ENCODE results near the gene TMPRSS11A.

TMPRSS11A gene

GRCh38 chr4:67871867-67872266, 91.4 kb downstream of the TMPRSS11A start:
- Mint-ChIP-seq H3K27ac (no peak overlapping the region), H3K4me1 (ENCODE audit: low read depth) (no peaks in the 10 kb centered on the region), H3K27me3 (peaks cover 3% of the 10 kb centered on the region), H3K36me3 (ENCODE audit: low read depth) (no peaks in the 10 kb centered on the region), H3K4me3 (no peak overlapping the region), H3K9me3 (no peaks in the 10 kb centered on the region)

GRCh38 chr4:67869580-67870190, 93.6 kb downstream of the TMPRSS11A start:
- Mint-ChIP-seq H3K4me3 (no peak overlapping the region), H3K27me3 (peaks cover 3% of the 10 kb centered on the region), H3K9me3 (peaks cover 4% of the 10 kb centered on the region), H3K4me1 (ENCODE audit: low read depth) (no peaks in the 10 kb centered on the region), H3K27ac (no peak overlapping the region), H3K36me3 (ENCODE audit: low read depth) (no peaks in the 10 kb centered on the region)

- Mint-ChIP-seq H3K9me3 (peaks cover 11% of the 10 kb centered on the region), H3K27ac (no peak overlapping the region), H3K4me3 (no peak overlapping the region), H3K36me3 (ENCODE audit: low read depth) (no peaks in the 10 kb centered on the region), H3K27me3 (peaks cover 4% of the 10 kb centered on the region), H3K4me1 (ENCODE audit: low read depth) (no peaks in the 10 kb centered on the region)
Observed at GRCh38 chr4:67861513-67861912, 101.8 kb downstream of the TMPRSS11A start.
